WERI-Rb-1 (cell line): Measurements from ENCODE around the gene ADGRV1.

ENCODE experiments used
- DNase-seq: peaks from one replicate; pipeline ENCODE4 v3.0.0-alpha.2; 2020
- H3K27ac ChIP-seq: fragments of 250-450 bp; sonication (Bioruptor Pico); 2 replicates; pipeline ENCODE4 v1.5.1; 2020; ENCODE audit warnings: mild to moderate bottlenecking, moderate library complexity
- H3K27me3 ChIP-seq: fragments of 250-450 bp; sonication (Bioruptor Pico); 2 replicates; pipeline ENCODE4 v1.5.1; 2021; ENCODE audit warnings: mild to moderate bottlenecking, low read depth, moderate library complexity; ENCODE audit not compliant: insufficient read depth, severe bottlenecking
- H3K36me3 ChIP-seq: fragments of 250-450 bp; sonication (Bioruptor Pico); 2 replicates; pipeline ENCODE4 v1.5.1; 2020; ENCODE audit warnings: mild to moderate bottlenecking, moderate library complexity
- H3K4me3 ChIP-seq: 2 replicates; pipeline ENCODE4 v1.5.1; 2011; ENCODE audit warnings: low read depth, mild to moderate bottlenecking, control low read depth, low read length
- H3K9me3 ChIP-seq: fragments of 250-450 bp; sonication (Bioruptor Pico); 2 replicates; pipeline ENCODE4 v1.5.1; 2021; ENCODE audit warnings: mild to moderate bottlenecking, moderate library complexity; ENCODE audit not compliant: severe bottlenecking
- CTCF ChIP-seq: IDR thresholded peaks from 2 replicates; pipeline ENCODE4 v1.5.1; 2011; ENCODE audit warnings: low read depth, mild to moderate bottlenecking, control low read depth, inconsistent platforms, low read length

Gene ADGRV1

GRCh38 chr5:91159647-91160046 is 601.0 kb downstream of the ADGRV1 start:
- H3K9me3 ChIP-seq: no peaks in the 10 kb centered on the region
- H3K27me3 ChIP-seq: no peaks in the 10 kb centered on the region
- H3K27ac ChIP-seq: no peak overlapping the region
- no peak for DNase-seq
- H3K4me3 ChIP-seq: no peak overlapping the region
- no peak for TF ChIP-seq CTCF
- H3K36me3 ChIP-seq: peaks cover 26% of the 10 kb centered on the region

GRCh38 chr5:91160714-91161285 is 602.2 kb downstream of the ADGRV1 start:
- TF ChIP-seq CTCF: no peak
- H3K27ac ChIP-seq: no peak overlapping the region
- no peak overlapping the region for H3K4me3 ChIP-seq
- H3K27me3 ChIP-seq: no peaks in the 10 kb centered on the region
- peaks cover 23% of the 10 kb centered on the region for H3K36me3 ChIP-seq
- no peaks in the 10 kb centered on the region for H3K9me3 ChIP-seq
- no peak for DNase-seq

GRCh38 chr5:91162534-91163381 is 604.2 kb downstream of the ADGRV1 start:
- Histone ChIP-seq H3K36me3 (peaks cover 21% of the 10 kb centered on the region), H3K4me3 (no peak overlapping the region), H3K9me3 (no peaks in the 10 kb centered on the region), H3K27ac (no peak overlapping the region), H3K27me3 (no peaks in the 10 kb centered on the region)
- no peak for TF ChIP-seq CTCF
- DNase-seq: no peak

GRCh38 chr5:91164424-91164823 is 605.8 kb downstream of the ADGRV1 start:
- no peaks in the 10 kb centered on the region for H3K9me3 ChIP-seq
- DNase-seq: no peak
- H3K27me3 ChIP-seq: no peaks in the 10 kb centered on the region
- no peak overlapping the region for H3K4me3 ChIP-seq
- no peak overlapping the region for H3K27ac ChIP-seq
- no peak for TF ChIP-seq CTCF
- peaks cover 10% of the 10 kb centered on the region; the same call in 1 of the 2 replicates for H3K36me3 ChIP-seq

GRCh38 chr5:91166059-91166807 is 607.6 kb downstream of the ADGRV1 start:
- H3K9me3 ChIP-seq: no peaks in the 10 kb centered on the region
- no peaks in the 10 kb centered on the region for H3K27me3 ChIP-seq
- no peak overlapping the region for H3K27ac ChIP-seq
- no peak for DNase-seq
- H3K4me3 ChIP-seq: no peak overlapping the region
- TF ChIP-seq CTCF: no peak
- H3K36me3 ChIP-seq: peaks cover 10% of the 10 kb centered on the region; the same call in 1 of the 2 replicates
